Activated naive CD8-positive, alpha-beta T cell treated with anti-CD3 and anti-CD28 coated beads, Interleukin-2, amount 50 U/mL, for 24 hours (primary cell): ENCODE data around the gene ATP8A2.
"Not testable (repeated sequence)": the region's sequence is repeated elsewhere in the genome, so short reads cannot be mapped to it uniquely, and the experiment has no call there.

Experiments
- ATAC-seq: fragments of 150-1000 bp; cut with Tn5 transposase; one replicate; pipeline ENCODE4 v1.10.0; 2021
- DNase-seq: peaks from one replicate; pipeline ENCODE4 v3.0.0; 2021
- H3K27ac Mint-ChIP-seq: one replicate; pipeline ENCODE4 v1.8.0; 2021; ENCODE audit warnings: mild to moderate bottlenecking, mixed read lengths
- H3K27me3 Mint-ChIP-seq: one replicate; pipeline ENCODE4 v1.8.0; 2021; ENCODE audit warnings: mixed read lengths
- H3K36me3 Mint-ChIP-seq: one replicate; pipeline ENCODE4 v1.8.0; 2021; ENCODE audit warnings: low read depth, mixed read lengths
- H3K4me1 Mint-ChIP-seq: one replicate; pipeline ENCODE4 v1.8.0; 2021; ENCODE audit warnings: mixed read lengths
- H3K4me3 Mint-ChIP-seq: one replicate; pipeline ENCODE4 v1.8.0; 2021; ENCODE audit warnings: mild to moderate bottlenecking, moderate library complexity, mixed read lengths
- H3K9me3 Mint-ChIP-seq: one replicate; pipeline ENCODE4 v1.8.0; 2021; ENCODE audit warnings: mixed read lengths

Gene ATP8A2

GRCh38 chr13:25807562-25807961 lies 435.8 kb downstream of the ATP8A2 start:
- peaks cover 3% of the 10 kb centered on the region for H3K36me3 Mint-ChIP-seq

GRCh38 chr13:25811506-25811905 lies 439.7 kb downstream of the ATP8A2 start:
- DNase-seq = no peak
- H3K36me3 Mint-ChIP-seq = peaks cover 3% of the 10 kb centered on the region
- no peak overlapping the region for H3K27ac Mint-ChIP-seq
- peaks cover 5% of the 10 kb centered on the region for H3K4me1 Mint-ChIP-seq
- no peak for ATAC-seq
- peaks cover 18% of the 10 kb centered on the region for H3K9me3 Mint-ChIP-seq
- peaks cover 7% of the 10 kb centered on the region for H3K27me3 Mint-ChIP-seq
- H3K4me3 Mint-ChIP-seq = no peak overlapping the region

More at GRCh38 chr13:25807562-25807961, 435.8 kb downstream of the ATP8A2 start:
- H3K27ac Mint-ChIP-seq = no peak overlapping the region
- peaks cover 10% of the 10 kb centered on the region for H3K27me3 Mint-ChIP-seq
- H3K9me3 Mint-ChIP-seq = peaks cover 18% of the 10 kb centered on the region
- ATAC-seq (no peak), DNase-seq (no peak)
- H3K4me3 Mint-ChIP-seq = no peak overlapping the region
- H3K4me1 Mint-ChIP-seq = peaks cover 11% of the 10 kb centered on the region

GRCh38 chr13:25816239-25816638 lies 444.5 kb downstream of the ATP8A2 start:
- H3K9me3 Mint-ChIP-seq = peaks cover 6% of the 10 kb centered on the region
- no peak overlapping the region for H3K4me3 Mint-ChIP-seq
- peaks cover 3% of the 10 kb centered on the region for H3K36me3 Mint-ChIP-seq
- DNase-seq = no peak
- no peaks in the 10 kb centered on the region for H3K4me1 Mint-ChIP-seq
- no peaks in the 10 kb centered on the region for H3K27me3 Mint-ChIP-seq
- no peak overlapping the region for H3K27ac Mint-ChIP-seq
- ATAC-seq = no peak

- DNase-seq (no peak), ATAC-seq (no peak)
- Mint-ChIP-seq H3K36me3 (no peaks in the 10 kb centered on the region), H3K27me3 (no peaks in the 10 kb centered on the region), H3K4me1 (no peaks in the 10 kb centered on the region), H3K27ac (no peak overlapping the region), H3K4me3 (no peak overlapping the region), H3K9me3 (peaks cover 4% of the 10 kb centered on the region)
Measured at GRCh38 chr13:25819856-25820530, 448.2 kb downstream of the ATP8A2 start.

- no peaks in the 10 kb centered on the region for H3K27me3 Mint-ChIP-seq
- H3K36me3 Mint-ChIP-seq = no peaks in the 10 kb centered on the region
- H3K27ac Mint-ChIP-seq = no peak overlapping the region
- peaks cover 4% of the 10 kb centered on the region for H3K9me3 Mint-ChIP-seq
- DNase-seq = no peak
- H3K4me1 Mint-ChIP-seq = no peaks in the 10 kb centered on the region
- no peak for ATAC-seq
- no peak overlapping the region for H3K4me3 Mint-ChIP-seq
Measured at GRCh38 chr13:25821776-25822175, 450.0 kb downstream of the ATP8A2 start.

GRCh38 chr13:25827221-25827620 lies 455.4 kb downstream of the ATP8A2 start:
- H3K36me3 Mint-ChIP-seq, H3K4me3 Mint-ChIP-seq, ATAC-seq: not testable (repeated sequence)

GRCh38 chr13:25827831-25828465 lies 456.2 kb downstream of the ATP8A2 start:
- Mint-ChIP-seq H3K27ac (no peak overlapping the region), H3K27me3 (no peaks in the 10 kb centered on the region), H3K36me3 (no peaks in the 10 kb centered on the region), H3K9me3 (peaks cover 4% of the 10 kb centered on the region), H3K4me1 (no peaks in the 10 kb centered on the region), H3K4me3 (no peak overlapping the region)
- DNase-seq (no peak), ATAC-seq (no peak)

More at GRCh38 chr13:25827221-25827620, 455.4 kb downstream of the ATP8A2 start:
- H3K27ac Mint-ChIP-seq, H3K9me3 Mint-ChIP-seq, H3K27me3 Mint-ChIP-seq, H3K4me1 Mint-ChIP-seq, DNase-seq: not testable (repeated sequence)

GRCh38 chr13:25833761-25834160 lies 462.0 kb downstream of the ATP8A2 start:
- Mint-ChIP-seq H3K27me3 (no peaks in the 10 kb centered on the region), H3K27ac (no peak overlapping the region), H3K36me3 (no peaks in the 10 kb centered on the region), H3K4me3 (no peak overlapping the region), H3K9me3 (no peaks in the 10 kb centered on the region), H3K4me1 (no peaks in the 10 kb centered on the region)
- ATAC-seq = no peak
- no peak for DNase-seq

GRCh38 chr13:25836574-25837336 lies 465.0 kb downstream of the ATP8A2 start:
- H3K36me3 Mint-ChIP-seq = no peaks in the 10 kb centered on the region
- no peaks in the 10 kb centered on the region for H3K27me3 Mint-ChIP-seq
- DNase-seq = no peak
- H3K4me1 Mint-ChIP-seq = peaks cover 2% of the 10 kb centered on the region
- no peak overlapping the region for H3K4me3 Mint-ChIP-seq
- no peaks in the 10 kb centered on the region for H3K9me3 Mint-ChIP-seq
- H3K27ac Mint-ChIP-seq = no peak overlapping the region
- no peak for ATAC-seq

- peaks cover 2% of the 10 kb centered on the region for H3K36me3 Mint-ChIP-seq
- no peak overlapping the region for H3K4me3 Mint-ChIP-seq
- no peak overlapping the region for H3K27ac Mint-ChIP-seq
- DNase-seq (no peak), ATAC-seq (no peak)
- no peaks in the 10 kb centered on the region for H3K9me3 Mint-ChIP-seq
- peaks cover 2% of the 10 kb centered on the region for H3K4me1 Mint-ChIP-seq
- no peaks in the 10 kb centered on the region for H3K27me3 Mint-ChIP-seq
Measured at GRCh38 chr13:25839371-25839770, 467.6 kb downstream of the ATP8A2 start.

GRCh38 chr13:25840261-25840660 lies 468.5 kb downstream of the ATP8A2 start:
- H3K4me3 Mint-ChIP-seq = no peak overlapping the region
- peaks cover 2% of the 10 kb centered on the region for H3K36me3 Mint-ChIP-seq
- H3K4me1 Mint-ChIP-seq = peaks cover 5% of the 10 kb centered on the region
- ATAC-seq (no peak), DNase-seq (no peak)
- H3K9me3 Mint-ChIP-seq = no peaks in the 10 kb centered on the region
- no peak overlapping the region for H3K27ac Mint-ChIP-seq
- no peaks in the 10 kb centered on the region for H3K27me3 Mint-ChIP-seq

- Mint-ChIP-seq H3K4me1 (peaks cover 8% of the 10 kb centered on the region), H3K36me3 (peaks cover 2% of the 10 kb centered on the region), H3K27me3 (no peaks in the 10 kb centered on the region), H3K4me3 (no peak overlapping the region), H3K9me3 (no peaks in the 10 kb centered on the region), H3K27ac (no peak overlapping the region)
- ATAC-seq (no peak), DNase-seq (no peak)
Measured at GRCh38 chr13:25840931-25841330, 469.2 kb downstream of the ATP8A2 start.

- H3K27me3 Mint-ChIP-seq = no peaks in the 10 kb centered on the region
- ATAC-seq = no peak
- no peaks in the 10 kb centered on the region for H3K9me3 Mint-ChIP-seq
- H3K27ac Mint-ChIP-seq = no peak overlapping the region
- peaks cover 2% of the 10 kb centered on the region for H3K36me3 Mint-ChIP-seq
- H3K4me1 Mint-ChIP-seq = peaks cover 34% of the 10 kb centered on the region
- no peak overlapping the region for H3K4me3 Mint-ChIP-seq
- no peak for DNase-seq
Measured at GRCh38 chr13:25843692-25844091, 471.9 kb downstream of the ATP8A2 start.

GRCh38 chr13:25844559-25845434 lies 473.0 kb downstream of the ATP8A2 start:
- H3K4me3 Mint-ChIP-seq = no peak overlapping the region
- H3K4me1 Mint-ChIP-seq = peaks cover 42% of the 10 kb centered on the region
- H3K9me3 Mint-ChIP-seq = no peaks in the 10 kb centered on the region
- peaks cover 2% of the 10 kb centered on the region for H3K36me3 Mint-ChIP-seq
- H3K27me3 Mint-ChIP-seq = no peaks in the 10 kb centered on the region
- DNase-seq = no peak
- H3K27ac Mint-ChIP-seq = no peak overlapping the region
- no peak for ATAC-seq
